ENCODE data around the gene ZDBF2. TPM values are rescaled to one million over a fixed set of nuclear protein-coding genes. Genes with fewer than 3 reads are reported as not detected.

Gene ZDBF2
- total and polyA plus RNA-seq, 9 of the 15 experiments (the other 6 are each of a cell fraction or from before 2014, with no cell fraction given), result 0.01 to 0.04 (median 0.03) TPM; not detected in 3

- WGBS (ENCODE audit: insufficient coverage, low coverage, missing lambda C conversion rate), result 0% methylated on average over 2 of the region's 3 CpGs
Observed at GRCh38 chr2:206240327-206240726, 34.1 kb upstream of the ZDBF2 start.

GRCh38 chr2:206241736-206242135 lies 32.7 kb upstream of the ZDBF2 start:
- Histone ChIP-seq H3K79me2 (ENCODE audit: control insufficient read depth, insufficient read depth, low read length) (no peaks in the 10 kb centered on the region), H3K36me3 (ENCODE audit: control insufficient read depth, insufficient read depth, low read length) (no peaks in the 10 kb centered on the region), H3K4me2 (ENCODE audit: insufficient read depth, low read length) (no peak overlapping the region), H3K27ac (ENCODE audit: extremely low read depth, low read depth, low read length) (no peak overlapping the region), H2AFZ (ENCODE audit: low read depth, low read length) (no peak overlapping the region), H3K9me1 (ENCODE audit: control insufficient read depth, insufficient read depth, low read length) (no peaks in the 10 kb centered on the region), H3K4me1 (replicated peaks in 1 of 2; ENCODE audit: control insufficient read depth in 2 of 2, insufficient read depth in 2 of 2, low read length in 2 of 2) (no peaks in the 10 kb centered on the region), H3K9ac (ENCODE audit: insufficient read depth in 1 of 2, low read depth in 2 of 2, low read length in 2 of 2) (no peak overlapping the region), H3K9me3 (replicated peaks; ENCODE audit: control insufficient read depth, insufficient read depth, low read depth, low read length) (no peaks in the 10 kb centered on the region), H3K4me3 (no peak overlapping the region), H4K20me1 (replicated peaks; ENCODE audit: control insufficient read depth, insufficient read depth, low read length) (no peaks in the 10 kb centered on the region), H3K27me3 (ENCODE audit: control insufficient read depth in 2 of 2, insufficient read depth in 2 of 2, low read length in 2 of 2) (no peaks in the 10 kb centered on the region)
- CTCF ChIA-PET (ENCODE audit: low intra/inter-chr PET ratio), result no interaction called here
- POLR2A ChIA-PET, result no interaction called here
- no peak for TF ChIP-seq MCM3 (IDR thresholded peaks at IDR 0.05)
- TF ChIP-seq MYNN (IDR thresholded peaks at IDR 0.05), result no peak
- no peak for TF ChIP-seq MYNN (CRISPR knock-in tag; IDR thresholded peaks at IDR 0.05)
- TF ChIP-seq TCF3 (CRISPR knock-in tag; IDR thresholded peaks at IDR 0.05), result no peak
- TF ChIP-seq FOXP1 (CRISPR knock-in tag; IDR thresholded peaks at IDR 0.05), result no peak
- TF ChIP-seq E2F3 (CRISPR knock-in tag; IDR thresholded peaks at IDR 0.05), result no peak
- no peak for TF ChIP-seq DACH1 (IDR thresholded peaks at IDR 0.05; ENCODE audit: partially characterized antibody)
- no peak for TF ChIP-seq BRF2 (IDR thresholded peaks at IDR 0.05; ENCODE audit: borderline replicate concordance, insufficient read depth, insufficient read length)
- no peak for TF ChIP-seq ZNF79 (CRISPR knock-in tag; IDR thresholded peaks at IDR 0.05; ENCODE audit: low read depth)
- TF ChIP-seq ARID3A (IDR thresholded peaks at IDR 0.05; ENCODE audit: borderline replicate concordance, low read depth, low read length), result no peak
- no peak for TF ChIP-seq ZZZ3 (IDR thresholded peaks at IDR 0.05)
- no peak for TF ChIP-seq NCOA4 (IDR thresholded peaks at IDR 0.05; ENCODE audit: partially characterized antibody)
- DNase-seq (ENCODE audit: extremely low read depth in 1 of 4, low spot score in 3 of 4) (no peak), FAIRE-seq (no peak), ATAC-seq (no peak)
- 2% methylated on average over 4 of the region's 4 CpGs for WGBS (ENCODE audit: insufficient coverage, low coverage, missing lambda C conversion rate)
- intact Hi-C loops (cut with micrococcal nuclease) (no loop called here), in situ Hi-C loops (cut with MboI) (no loop called here)
- BruUV-seq (replicated peaks), result no TSS peak

More at GRCh38 chr2:206240327-206240726, 34.1 kb upstream of the ZDBF2 start:
- Histone ChIP-seq H4K20me1 (replicated peaks; ENCODE audit: control insufficient read depth, insufficient read depth, low read length) (no peaks in the 10 kb centered on the region), H3K27me3 (ENCODE audit: control insufficient read depth in 2 of 2, insufficient read depth in 2 of 2, low read length in 2 of 2) (no peaks in the 10 kb centered on the region), H3K4me3 (no peak overlapping the region), H3K27ac (ENCODE audit: extremely low read depth, low read depth, low read length) (no peak overlapping the region), H3K9me3 (replicated peaks; ENCODE audit: control insufficient read depth, insufficient read depth, low read depth, low read length) (no peaks in the 10 kb centered on the region), H2AFZ (ENCODE audit: low read depth, low read length) (no peak overlapping the region), H3K9me1 (ENCODE audit: control insufficient read depth, insufficient read depth, low read length) (no peaks in the 10 kb centered on the region), H3K36me3 (ENCODE audit: control insufficient read depth, insufficient read depth, low read length) (no peaks in the 10 kb centered on the region), H3K4me1 (replicated peaks in 1 of 2; ENCODE audit: control insufficient read depth in 2 of 2, insufficient read depth in 2 of 2, low read length in 2 of 2) (no peaks in the 10 kb centered on the region), H3K4me2 (ENCODE audit: insufficient read depth, low read length) (no peak overlapping the region), H3K9ac (ENCODE audit: insufficient read depth in 1 of 2, low read depth in 2 of 2, low read length in 2 of 2) (no peak overlapping the region), H3K79me2 (ENCODE audit: control insufficient read depth, insufficient read depth, low read length) (no peaks in the 10 kb centered on the region)
- intact Hi-C loops (cut with micrococcal nuclease), result no loop called here
- FAIRE-seq (no peak), DNase-seq (ENCODE audit: extremely low read depth in 1 of 4, low spot score in 3 of 4) (no peak), ATAC-seq (no peak)
- in situ Hi-C loops (cut with MboI), result no loop called here
- no peak for TF ChIP-seq RNF2 (IDR thresholded peaks at IDR 0.05)
- TF ChIP-seq NFYB (IDR thresholded peaks at IDR 0.05; ENCODE audit: extremely low read depth, insufficient read length), result no peak
- TF ChIP-seq ZNF75A (CRISPR knock-in tag; IDR thresholded peaks at IDR 0.05), result no peak
- no peak for TF ChIP-seq MEF2D (tag; conservative IDR thresholded peaks at IDR 0.05; ENCODE audit: low read depth)
- no peak for TF ChIP-seq EP300 (IDR thresholded peaks at IDR 0.05; ENCODE audit: low read length)
- ChIA-PET CTCF (ENCODE audit: low intra/inter-chr PET ratio) (no interaction called here), POLR2A (no interaction called here)
- no TSS peak for BruUV-seq (replicated peaks)

Data from K562 (cell line).